Mesenteric fat pad (tissue), 1 donor: ENCODE measurements around the gene PRSS8. TPM values are rescaled to one million over a fixed set of nuclear protein-coding genes. Genes with fewer than 3 reads are reported as not detected.

Experiments used
- DNase-seq: peaks from one replicate; pipeline ENCODE4 v3.0.0-alpha.2; 2020; ENCODE audit warnings: low spot score
- total RNA-seq: library from RNA; stranded (reverse); fragmentation: NEBNext Ultra II Directional; extraction: Animal tissue kit (Norgen Biotek cat#: 25700); gene quantifications from one replicate; pipeline ENCODE4 v1.2.1, GENCODE V29; 2021
- donor health status: DM: yes; HTN: yes; CAD: no.

PRSS8 gene
- total RNA-seq, 1 donor from 2014 or later: 0.51 TPM

DNA sequence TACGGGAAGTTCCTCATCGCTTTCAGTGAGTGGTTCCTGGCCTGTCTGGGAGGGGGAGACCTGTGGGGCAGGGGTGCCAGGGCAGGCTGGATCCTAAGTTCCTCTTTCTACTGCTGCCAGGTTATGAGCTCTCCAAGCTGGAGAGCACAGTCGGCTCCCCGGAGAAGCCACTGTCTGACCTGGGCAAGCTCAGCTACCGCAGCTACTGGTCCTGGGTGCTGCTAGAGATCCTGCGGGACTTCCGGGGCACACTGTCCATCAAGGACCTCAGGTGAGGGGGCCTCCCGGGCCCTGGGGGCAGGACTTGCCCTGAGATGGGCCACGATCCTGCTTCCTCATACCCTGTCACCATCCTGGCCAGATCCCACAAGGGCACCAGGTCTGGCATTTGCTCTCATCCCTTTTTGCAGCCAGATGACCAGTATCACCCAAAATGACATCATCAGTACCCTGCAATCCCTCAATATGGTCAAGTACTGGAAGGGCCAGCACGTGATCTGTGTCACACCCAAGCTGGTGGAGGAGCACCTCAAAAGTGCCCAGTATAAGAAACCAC lies 5.1 kb downstream of the PRSS8 start:
- no peak for DNase-seq

DNA sequence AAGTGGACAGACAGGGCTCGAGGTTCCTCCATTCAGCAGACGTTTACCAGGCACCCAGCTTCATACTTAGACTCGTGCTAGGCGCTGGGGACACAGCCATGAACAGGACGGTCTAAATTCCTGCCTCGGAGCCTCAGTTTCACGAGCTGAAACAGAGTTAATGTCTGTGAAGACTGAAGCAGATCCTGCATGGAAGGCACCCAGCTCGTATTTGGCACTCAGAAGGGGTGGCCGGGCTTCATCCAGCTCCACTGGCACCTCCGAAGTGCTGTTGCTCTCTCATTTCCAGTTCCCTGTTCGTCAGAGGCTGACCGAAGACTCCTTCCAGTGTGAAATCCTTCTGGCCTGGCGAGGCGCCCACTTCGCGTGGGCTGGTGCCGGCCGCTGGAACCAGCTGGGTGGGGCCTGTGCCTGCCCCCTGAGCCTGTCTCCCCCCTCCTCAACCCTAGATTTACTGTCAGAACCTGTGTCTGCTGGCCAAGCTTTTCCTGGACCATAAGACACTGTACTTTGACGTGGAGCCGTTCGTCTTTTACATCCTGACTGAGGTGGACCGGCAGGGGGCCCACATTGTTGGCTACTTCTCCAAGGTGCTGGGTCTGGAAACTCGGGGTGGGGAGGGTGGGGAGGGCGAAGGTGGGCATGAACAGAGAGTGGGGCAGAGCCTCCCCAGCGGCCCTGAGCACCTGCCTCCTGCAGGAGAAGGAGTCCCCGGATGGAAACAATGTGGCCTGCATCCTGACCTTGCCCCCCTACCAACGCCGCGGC lies 5.8 kb downstream of the PRSS8 start:
- no peak for DNase-seq

DNA sequence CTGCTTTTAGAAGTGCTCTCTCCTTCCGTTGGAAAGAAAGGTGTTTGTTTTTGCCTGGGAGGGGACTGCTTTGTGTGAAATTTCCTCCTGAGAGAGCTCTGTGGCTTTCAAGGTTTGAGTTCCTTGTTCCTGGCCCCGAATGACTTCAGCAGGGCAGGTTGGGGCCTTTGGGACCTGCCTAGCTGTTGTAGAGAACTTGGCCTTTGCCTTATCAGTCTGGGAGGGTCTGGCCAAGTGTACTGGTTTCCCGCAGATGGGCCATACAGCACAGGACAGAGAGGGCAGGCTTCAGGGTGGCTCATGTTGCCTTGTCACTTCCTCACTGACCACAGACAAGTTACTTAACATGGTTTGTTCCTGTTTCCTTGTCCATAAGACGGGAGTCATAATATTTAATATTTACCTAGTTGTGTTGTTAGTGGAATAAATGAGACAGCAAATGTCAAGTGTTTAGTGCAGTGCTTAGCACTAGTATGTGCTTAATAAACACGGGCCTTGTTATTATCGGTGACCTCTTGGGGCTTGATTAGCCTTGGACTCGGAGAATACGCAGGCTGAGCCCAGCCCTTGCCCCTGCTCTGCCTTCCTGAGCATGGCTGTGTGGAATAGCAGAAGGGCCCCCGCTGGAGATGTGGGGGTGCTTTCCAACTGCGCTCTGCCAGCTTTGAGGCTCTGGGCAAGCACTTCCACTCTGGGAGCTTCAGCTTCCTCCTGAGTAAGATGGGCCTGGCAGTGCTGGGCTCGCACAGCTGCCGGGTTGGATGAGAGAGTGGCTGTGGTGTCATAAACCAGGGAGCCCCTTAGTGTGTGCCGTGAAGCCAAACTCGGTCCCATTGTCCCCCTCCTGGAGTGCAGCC lies 6.6 kb downstream of the PRSS8 start:
- no peak for DNase-seq

DNA sequence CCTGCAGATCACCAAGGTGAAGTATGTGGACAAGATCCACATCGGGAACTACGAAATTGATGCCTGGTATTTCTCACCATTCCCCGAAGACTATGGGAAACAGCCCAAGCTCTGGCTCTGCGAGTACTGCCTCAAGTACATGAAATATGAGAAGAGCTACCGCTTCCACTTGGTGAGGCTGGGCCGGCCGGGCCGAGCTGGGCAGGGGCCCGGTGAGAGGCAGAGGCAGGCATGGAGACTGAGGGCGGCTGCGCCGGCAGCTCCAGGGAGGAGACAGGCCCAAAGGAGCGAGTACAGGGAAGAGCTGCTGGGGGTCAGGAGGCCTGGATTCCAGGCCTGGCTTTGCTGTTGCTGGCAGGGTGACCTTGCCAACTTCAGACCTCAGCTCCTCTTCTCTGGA lies 8.3 kb downstream of the PRSS8 start:
- no peak for DNase-seq

DNA sequence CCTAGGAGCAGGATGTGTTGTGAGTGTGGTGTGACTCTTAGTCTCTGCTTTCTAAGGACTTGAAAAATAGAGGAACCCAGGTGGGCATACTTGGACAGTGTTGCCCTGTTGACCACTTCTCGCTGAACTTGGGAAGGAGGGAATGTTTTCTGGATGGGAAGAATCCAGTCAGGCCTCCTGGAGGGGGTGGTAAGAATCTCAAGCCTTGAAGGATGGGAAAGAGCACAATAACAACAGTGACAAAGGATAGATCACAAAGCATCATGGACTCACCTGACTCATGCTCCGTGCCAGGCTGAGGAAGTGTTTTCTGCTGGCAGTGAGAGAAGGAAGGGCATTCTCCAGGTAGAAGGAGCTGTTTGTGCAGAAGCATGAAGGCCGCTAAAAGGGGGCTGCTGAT lies 9.7 kb downstream of the PRSS8 start:
- no peak for DNase-seq

DNA sequence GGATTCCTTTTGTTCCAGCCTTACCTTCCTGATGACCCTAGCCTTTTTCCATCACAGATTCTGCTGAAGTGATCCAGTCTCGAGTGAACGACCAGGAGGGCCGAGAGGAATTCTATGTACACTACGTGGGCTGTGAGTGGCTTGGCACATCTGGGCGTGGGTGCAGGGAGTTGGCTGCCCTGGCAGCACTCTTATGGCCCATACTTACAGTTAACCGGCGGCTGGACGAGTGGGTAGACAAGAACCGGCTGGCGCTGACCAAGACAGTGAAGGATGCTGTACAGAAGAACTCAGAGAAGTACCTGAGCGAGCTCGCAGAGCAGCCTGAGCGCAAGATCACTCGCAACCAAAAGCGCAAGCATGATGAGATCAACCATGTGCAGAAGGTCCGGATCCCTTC lies 15.4 kb downstream of the PRSS8 start:
- no peak for DNase-seq

DNA sequence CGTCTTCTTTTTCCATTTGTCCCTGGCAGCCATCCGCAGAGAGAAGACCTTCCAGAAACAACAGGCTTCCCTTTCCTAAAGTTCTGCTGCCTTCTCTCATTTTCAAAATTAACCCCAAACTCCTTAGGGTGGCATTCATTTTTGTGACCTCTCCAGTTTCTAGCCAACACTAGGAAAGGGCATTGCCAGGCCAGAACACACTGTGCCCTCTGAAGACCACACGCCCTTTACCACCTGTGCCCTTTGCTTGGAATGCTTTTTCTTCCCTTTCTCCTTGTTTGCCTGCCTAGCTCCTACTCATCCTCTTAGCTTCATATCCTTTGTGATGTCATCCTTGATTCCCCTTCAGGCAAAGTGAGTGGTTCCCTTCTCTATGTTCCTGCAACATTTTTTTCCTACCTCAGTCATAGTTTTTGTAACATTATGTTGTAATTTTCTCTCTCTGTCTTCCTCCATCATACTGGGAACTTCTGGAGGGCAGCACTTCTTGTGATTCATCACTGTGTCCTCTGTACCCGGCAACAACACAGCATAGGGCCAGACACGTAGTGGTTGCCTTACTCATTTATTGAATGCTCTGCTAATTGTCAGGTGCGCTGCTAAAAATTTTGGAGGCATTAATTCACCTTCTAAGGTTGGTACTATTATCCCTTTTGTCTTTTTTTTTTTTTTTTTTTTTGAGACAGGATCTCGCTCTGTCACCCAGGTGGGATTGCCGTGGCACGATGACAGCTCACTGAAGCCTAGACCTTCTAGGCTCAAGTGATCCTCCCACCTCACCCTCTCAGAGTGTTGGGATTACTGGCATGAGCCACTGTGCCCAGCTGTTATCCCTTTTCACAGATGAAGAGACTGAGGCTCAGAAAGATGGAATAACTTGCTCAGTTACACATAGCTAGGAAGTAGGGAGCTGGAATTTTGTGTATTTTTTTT lies 17.0 kb downstream of the PRSS8 start:
- no peak for DNase-seq

DNA sequence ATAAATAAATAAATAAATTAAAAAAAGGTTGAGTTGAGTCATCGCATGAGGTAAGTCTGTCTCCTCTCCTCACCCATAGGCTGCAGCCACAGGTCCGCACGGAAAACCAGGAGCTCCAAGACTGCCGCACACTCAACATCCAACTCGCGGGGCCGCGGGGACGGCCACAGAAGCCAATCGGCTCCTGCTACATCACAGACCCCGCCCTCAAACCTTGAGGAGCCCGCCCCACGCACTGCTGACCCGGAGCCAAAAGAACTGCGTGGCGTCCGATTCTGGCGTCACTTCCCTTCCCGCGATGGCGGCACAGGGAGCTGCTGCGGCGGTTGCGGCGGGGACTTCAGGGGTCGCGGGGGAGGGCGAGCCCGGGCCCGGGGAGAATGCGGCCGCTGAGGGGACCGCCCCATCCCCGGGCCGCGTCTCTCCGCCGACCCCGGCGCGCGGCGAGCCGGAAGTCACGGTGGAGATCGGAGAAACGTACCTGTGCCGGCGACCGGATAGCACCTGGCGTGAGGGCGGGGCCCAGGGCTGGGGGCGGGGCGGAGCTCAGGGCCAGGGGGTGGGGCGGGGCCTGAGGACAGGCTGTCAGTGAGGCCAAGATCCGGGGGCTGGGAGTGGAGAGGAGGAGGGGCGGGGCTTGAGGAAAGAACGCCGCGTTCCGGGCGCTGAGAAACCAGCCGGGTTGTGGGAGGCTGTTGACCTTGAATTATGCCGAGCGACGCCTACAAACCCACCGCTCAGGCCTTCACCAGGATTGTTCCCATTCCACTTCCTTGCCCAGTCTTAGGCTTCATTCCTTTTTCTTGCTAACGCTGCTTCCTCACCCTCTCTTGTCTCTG lies 17.9 kb downstream of the PRSS8 start, which contains the start of gene KAT8:
Gene KAT8, plus strand, starts transcription at position 281 of the 839 bp plus-strand sequence. Its CDS starts 18 bp downstream, at position 299.
- peak; percentile 100 for DNase-seq

DNA sequence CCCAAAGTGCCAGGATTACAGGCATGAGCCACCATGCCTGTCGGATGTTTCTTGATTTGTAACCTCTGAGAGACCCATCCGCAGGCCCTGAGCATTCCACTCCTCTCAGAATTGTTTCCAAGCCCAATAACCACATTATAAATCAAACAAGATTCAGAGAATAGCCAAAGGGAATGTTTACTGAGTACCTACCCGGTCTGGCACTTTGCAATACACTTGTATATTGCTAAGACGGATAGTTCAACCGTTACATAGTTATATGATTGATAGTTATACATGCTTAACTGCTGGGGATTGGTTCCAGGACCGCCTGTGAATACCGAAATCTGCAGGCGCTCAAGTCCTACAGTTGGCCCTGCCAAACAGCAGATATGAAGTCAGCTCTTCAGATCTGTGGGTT lies 21.1 kb downstream of the PRSS8 start:
- no peak for DNase-seq

DNA sequence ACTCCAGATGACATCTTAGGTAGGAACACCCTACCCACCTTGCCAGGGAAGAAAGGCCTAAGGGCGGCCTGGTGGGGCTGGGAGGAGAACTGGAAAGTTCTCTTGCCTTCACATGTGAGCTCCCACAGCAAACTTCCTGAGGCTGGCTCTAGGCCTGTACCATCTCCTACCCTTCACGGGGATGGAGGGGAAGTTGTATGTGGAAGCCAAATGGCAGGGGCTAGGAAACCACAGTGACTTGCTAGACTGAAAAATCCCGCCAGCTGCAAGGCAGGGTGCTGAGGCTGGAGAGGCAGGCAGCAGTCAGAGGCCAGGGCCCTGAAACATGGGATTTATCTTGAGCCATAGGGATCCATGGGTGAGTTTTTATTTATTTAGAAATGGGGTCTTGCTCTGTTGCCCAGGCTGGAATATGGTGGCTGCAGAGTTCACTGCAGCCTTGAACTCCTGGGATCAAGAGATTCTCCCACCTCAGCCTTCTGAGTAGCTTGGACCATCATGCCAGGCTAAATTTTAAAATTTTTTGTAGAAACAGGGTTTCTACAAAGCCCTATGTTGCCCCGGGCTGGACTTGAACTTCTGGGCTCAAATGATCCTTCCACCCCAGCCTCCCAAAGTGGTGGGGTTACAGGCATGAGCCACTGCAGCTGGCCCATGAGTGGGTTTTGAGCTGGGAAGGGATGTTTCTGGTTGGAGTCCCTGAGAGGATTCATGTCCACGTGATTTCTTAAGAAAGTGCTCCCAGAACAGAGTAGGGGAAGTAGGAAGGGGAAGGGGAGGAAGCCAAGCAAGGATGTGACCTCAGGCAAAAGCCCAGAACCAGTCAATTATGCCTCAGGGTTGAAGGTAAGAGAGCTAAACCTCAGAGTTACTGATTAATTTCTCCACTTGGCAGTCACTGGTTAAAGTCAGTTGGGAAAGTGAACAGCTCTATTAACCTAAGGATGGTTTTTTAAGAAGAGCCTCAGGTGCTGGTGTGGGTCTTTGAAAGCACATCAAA lies 22.1 kb downstream of the PRSS8 start:
- DNase-seq: no peak

DNA sequence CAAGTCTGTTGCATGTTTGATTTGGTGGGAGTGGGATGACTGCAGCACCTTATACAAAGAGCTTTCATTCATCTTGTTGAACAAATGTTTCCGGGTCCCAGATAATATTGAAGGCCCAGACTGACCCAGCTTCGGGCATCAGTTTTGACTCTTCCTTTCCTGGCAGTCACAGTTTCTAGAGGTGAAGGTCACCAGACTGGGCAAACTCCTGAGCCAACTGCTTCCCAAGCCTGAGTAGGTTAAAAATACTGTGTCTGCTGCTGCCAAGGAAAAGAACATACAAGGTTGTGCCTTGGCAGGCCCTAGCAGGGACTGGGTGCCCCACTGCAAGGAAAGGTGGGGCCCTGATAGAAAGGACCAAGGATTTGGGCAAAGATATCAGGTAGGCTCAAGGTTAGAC lies 22.8 kb downstream of the PRSS8 start:
- DNase-seq: no peak

DNA sequence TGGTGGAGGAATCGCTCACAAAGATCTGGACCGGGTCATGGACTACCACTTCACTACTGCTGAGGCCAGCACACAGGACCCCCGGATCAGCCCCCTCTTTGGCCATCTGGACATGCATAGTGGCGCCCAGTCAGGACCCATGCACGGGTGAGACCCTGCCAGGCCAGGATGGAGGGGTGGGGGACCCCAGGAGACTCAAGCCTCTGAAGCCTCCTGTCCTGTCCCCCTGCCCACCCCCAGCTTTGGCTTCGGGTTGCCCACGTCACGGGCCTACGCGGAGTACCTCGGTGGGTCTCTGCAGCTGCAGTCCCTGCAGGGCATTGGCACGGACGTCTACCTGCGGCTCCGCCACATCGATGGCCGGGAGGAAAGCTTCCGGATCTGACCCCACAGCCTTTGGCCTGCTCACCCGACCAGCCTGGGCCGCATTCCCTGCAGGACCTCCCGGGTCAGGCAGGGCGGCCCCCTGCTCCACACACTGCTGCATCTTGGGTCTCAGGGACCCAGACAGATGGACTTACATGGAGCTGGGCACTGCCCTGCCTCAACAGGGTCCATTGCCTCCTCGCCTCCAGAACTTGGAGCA lies 23.6 kb downstream of the PRSS8 start:
- no peak for DNase-seq

DNA sequence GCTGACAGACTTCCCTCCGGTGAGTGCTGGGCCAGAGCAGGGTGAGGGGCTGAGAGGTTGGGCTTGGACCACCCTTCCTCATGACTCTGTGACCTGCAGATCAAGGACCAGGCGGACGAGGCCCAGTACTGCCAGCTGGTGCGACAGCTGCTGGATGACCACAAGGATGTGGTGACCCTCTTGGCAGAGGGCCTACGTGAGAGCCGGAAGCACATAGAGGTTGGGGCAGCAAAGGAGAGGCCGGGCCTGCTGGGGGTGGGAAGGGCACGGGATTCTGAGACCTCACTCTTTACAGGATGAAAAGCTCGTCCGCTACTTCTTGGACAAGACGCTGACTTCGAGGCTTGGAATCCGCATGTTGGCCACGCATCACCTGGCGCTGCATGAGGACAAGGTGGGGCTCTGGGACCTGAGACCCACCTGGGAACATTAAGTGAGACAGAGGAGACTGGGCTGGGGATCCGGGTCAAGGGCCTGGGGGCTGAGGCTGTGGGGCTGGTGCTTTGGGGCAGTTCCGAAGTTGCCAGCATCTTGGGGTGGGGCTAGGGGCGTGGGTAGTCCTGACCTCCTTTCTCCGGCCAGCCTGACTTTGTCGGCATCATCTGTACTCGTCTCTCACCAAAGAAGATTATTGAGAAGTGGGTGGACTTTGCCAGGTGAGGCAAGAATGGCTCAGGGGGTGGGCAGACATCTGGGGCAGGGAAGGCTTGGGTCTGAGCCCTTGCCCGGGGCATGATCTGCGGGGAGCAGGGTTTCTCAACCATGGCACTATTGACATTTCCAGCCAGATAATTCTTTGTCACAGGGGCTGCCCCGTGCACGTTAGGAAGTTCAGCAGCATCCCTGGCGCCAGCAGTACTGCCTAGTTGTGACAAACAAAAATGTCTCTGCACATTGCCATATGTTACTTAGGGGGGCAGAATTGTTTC lies 25.2 kb downstream of the PRSS8 start:
- DNase-seq: no peak

DNA sequence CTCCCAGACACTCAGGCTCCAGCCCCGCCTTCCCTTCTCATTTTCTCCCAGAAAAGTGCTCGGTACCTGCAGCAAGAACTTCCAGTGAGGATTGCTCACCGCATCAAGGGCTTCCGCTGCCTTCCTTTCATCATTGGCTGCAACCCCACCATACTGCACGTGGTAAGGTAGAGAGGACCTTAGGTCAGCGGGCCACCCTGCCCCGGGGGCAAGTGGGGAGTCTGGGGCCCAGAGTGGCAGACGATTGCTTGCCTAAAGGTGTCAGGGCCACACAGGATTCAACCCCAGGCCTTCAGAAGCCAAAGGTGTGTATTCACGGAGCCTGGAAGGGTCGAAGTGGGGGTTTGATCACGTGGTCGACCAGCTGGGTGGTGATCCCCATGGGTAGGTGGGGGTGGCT lies 25.9 kb downstream of the PRSS8 start:
- no peak for DNase-seq

DNA sequence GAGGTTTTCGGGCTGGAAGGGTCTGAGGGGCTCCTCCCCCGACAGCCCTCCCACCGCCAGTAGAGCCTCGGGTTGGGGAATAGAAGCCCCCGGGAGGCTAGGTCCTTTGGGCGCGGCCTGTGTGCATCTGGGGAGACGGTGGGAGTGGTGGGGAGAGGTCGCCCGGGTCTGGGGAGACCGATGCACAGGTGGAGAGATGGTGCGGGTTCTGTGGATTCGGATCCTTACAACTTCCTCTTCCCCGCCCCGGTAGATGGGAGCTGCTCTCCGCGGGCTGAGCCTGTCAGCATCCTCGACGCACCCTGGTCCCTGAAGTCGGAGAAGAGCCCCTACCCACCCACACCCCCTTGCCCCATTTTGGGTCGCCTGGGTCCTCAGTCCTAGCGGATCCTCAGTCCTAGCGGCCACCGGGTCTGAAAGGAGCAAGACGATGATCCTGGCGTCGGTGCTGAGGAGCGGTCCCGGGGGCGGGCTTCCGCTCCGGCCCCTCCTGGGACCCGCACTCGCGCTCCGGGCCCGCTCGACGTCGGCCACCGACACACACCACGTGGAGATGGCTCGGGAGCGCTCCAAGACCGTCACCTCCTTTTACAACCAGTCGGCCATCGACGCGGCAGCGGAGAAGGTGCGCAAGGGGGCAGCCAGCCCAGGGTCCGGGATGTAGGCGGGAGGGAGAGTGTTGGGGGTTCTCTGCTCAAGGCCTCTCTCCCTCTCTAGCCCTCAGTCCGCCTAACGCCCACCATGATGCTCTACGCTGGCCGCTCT lies 26.6 kb downstream of the PRSS8 start:
- DNase-seq: no peak

DNA sequence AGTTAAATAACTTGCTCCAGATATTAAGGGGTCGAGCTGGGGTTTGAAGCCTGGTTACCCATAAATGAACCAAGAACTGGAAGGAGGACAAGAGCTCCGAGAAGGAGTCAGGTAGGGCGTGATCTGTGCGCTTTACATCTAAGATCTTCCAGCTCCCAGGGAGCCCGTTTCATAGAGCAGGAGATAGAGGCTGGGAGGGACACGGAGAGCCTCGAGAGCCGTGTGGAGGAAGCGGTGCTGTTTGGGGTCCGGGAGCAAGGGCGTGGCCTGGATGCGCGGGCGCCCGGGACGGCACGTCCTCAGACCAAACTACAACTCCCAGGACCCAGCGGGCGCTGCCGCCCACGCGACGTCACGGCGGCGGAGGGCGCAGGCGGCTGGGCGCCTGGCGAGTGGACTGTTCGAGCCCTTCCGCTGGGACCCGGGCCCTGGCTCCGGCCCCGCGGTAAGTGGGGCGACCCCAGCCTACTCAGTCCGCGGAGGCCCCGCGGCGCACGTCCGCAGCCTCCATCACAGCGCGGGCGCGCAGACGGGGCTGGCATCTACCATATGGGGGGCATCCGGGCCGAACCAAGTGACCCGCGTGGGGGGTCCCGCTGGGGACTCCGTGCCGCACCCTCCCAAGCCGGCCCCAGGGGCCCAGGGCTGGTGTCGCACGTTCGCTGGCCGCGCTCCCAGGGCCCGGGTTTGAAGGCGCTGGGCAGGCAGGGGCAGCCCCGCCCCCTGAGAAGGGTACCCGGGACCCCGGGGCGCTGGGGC lies 27.3 kb downstream of the PRSS8 start, which contains the start of gene BCKDK:
Gene BCKDK, plus strand, starts transcription at position 352 of the 759 bp plus-strand sequence. CDS start 838 bp downstream, outside the sequence.
- no peak for DNase-seq
